Measurements from ENCODE around the gene PTPRH. TPM values are rescaled to one million over a fixed set of nuclear protein-coding genes. Genes with fewer than 3 reads are reported as not detected.
"Not testable (repeated sequence)": the region's sequence is repeated elsewhere in the genome, so short reads cannot be mapped to it uniquely, and the experiment has no call there.

PTPRH gene
- total RNA-seq, 1 donor from 2014 or later, result 1.8 TPM

DNA sequence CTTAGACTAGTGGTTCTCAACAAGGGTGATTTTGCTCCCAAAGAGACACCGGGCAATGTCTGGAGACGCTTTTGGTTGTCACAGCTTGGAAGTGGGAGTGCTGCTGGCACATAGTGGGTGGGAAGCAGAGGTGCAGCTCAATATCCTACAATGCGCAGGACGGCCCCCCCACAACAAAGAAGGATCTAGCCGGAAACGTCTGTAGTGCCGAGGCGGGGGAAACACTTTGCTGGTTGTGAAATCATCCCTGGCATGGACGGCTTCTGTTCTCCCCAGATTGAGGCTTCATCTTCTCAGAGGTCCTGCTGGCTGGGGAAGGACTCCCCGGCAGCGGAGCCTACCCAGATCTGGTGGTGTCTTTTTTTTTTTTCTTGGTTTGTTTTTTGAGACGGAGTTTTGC, 15.8 kb downstream of the PTPRH start:
- no peak for DNase-seq (ENCODE audit: extremely low read depth, low read depth, low spot score)

DNA sequence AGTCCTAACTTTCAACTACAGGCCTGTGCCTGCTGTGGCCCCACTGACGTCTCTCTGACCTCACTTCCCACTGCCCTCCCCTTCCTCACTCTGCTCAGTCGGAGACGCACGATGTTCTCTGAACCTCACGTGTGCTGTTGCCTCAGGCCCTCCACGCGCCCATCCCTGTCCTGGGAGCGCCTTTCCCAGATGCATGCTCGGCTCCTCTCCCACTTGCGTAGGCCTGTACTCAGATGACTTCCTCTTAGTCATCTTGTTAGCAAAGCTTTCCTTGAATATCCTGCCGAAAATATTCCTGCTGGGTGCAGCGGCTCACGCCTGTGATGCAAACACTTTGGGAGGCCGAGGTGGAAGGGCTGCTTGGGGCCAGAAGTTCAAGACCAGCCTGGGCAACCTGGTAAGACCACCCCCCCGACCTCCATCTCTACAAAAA, 19.9 kb downstream of the PTPRH start:
- DNase-seq (ENCODE audit: extremely low read depth, low read depth, low spot score), result peak; percentile 81

- no peak for DNase-seq (ENCODE audit: extremely low read depth, low read depth, low spot score)
Measured at GRCh38 chr19:55188625-55189024, 20.7 kb downstream of the PTPRH start.

GRCh38 chr19:55186080-55186479, 23.2 kb downstream of the PTPRH start:
- DNase-seq (ENCODE audit: extremely low read depth, low read depth, low spot score), result no peak

- no peak for DNase-seq (ENCODE audit: extremely low read depth, low read depth, low spot score)
Measured at GRCh38 chr19:55181740-55182139, 27.6 kb downstream of the PTPRH start.

- DNase-seq (ENCODE audit: extremely low read depth, low read depth, low spot score), result no peak
Measured at GRCh38 chr19:55179606-55180484, 29.5 kb downstream of the PTPRH start, which contains the start of gene SYT5. Gene SYT5, minus strand, starts transcription at chr19:55180289. Its CDS starts 1,248 bp downstream, at chr19:55179041.

DNA sequence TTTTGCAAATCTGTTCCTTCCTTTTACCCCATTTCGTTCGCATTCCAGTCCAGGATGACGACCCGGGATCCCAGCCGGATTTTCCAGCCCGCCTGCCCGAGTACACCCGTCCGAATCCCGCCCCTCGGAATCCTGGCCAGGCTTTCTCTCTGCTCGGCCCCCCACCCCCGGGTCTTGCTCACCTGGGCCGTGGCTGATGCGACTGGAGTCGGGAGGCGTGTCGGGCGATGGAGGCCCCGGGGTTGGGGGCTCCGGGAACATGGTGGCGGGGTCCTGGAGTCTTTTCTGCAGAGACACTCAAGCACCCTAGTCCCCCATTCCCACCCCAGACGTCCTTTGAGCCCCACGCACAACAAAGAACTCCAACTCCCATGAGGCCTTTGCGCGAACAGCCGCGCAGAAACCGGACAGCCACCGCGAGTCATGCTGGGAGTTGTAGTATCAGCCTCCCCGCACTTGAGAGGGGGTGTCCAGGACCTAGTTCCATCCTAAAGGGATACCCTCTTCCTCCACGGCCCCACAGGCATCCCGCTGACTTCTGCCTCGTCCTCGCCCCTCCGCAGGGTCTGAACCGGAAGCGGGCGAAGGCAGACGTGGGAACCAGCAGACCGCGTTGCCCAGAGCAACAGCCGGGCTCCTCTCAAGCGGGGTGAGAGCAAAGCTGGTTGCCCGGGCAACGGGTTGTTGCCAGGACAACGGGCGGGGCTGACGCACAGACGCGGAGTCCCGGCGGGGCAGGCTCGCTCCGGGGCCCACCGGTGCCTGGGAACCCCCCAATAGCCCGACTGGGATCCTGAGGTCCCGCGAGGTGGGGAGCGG, 30.3 kb downstream of the PTPRH start:
- DNase-seq (ENCODE audit: extremely low read depth, low read depth, low spot score), result no peak

DNA sequence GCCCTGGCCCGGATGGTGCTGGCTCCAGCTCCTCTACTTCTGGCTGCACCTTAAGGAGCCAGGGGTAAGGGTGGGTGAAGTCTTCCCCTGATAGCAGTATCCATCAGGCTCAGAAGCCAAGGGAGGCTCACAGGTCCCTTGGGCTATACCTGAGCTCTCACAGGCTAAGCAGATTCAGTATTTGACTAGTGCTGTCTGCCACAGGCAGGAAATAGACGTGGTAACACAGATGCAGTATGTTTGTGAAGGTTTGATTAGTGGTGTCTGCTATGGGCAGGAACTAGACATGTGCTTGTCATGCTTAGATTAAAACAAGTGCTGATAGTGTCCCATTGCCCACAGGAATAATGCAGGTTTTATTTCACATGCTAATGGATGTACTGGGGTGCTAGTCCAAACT, 33.2 kb downstream of the PTPRH start:
- no peak for DNase-seq (ENCODE audit: extremely low read depth, low read depth, low spot score)

GRCh38 chr19:55175117-55175867, 34.0 kb downstream of the PTPRH start:
- no peak for DNase-seq (ENCODE audit: extremely low read depth, low read depth, low spot score)

GRCh38 chr19:55174425-55175116, 34.7 kb downstream of the PTPRH start:
- no peak for DNase-seq (ENCODE audit: extremely low read depth, low read depth, low spot score)

DNA sequence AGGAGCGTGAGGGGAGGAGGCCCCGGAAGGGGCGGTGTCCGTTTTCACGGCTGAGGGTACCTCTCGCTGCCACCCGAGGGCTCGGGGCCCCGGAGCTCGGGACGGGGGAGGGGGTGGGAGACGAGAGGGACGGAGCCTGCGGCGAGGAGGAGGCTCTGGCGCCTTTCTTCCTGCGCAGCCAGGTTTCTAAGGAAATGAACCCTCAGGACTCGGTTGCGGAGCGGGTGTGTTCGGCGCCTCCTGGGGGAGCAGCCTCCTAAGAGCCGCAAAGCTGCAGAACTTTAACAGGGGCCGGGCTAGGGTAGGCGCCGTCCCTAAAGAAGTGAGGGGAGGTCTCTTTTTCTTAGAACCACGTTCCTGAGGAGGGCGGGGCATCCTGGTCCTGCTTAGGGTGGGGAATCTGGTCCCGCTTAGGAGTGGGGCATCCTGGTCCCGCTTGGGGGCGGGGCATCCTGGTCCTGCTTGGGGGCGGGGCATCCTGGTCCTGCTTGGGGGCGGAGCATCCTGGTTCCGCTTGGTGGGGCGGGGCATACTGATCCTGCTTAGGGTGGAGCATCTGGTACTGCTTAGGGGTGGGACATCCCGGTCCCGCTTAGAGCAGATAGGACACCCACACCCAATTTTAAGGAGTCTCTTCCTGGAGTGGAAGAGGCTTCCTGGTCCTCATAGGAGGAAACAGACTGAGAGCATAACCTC, 35.4 kb downstream of the PTPRH start:
- no peak for DNase-seq (ENCODE audit: extremely low read depth, low read depth, low spot score)

DNA sequence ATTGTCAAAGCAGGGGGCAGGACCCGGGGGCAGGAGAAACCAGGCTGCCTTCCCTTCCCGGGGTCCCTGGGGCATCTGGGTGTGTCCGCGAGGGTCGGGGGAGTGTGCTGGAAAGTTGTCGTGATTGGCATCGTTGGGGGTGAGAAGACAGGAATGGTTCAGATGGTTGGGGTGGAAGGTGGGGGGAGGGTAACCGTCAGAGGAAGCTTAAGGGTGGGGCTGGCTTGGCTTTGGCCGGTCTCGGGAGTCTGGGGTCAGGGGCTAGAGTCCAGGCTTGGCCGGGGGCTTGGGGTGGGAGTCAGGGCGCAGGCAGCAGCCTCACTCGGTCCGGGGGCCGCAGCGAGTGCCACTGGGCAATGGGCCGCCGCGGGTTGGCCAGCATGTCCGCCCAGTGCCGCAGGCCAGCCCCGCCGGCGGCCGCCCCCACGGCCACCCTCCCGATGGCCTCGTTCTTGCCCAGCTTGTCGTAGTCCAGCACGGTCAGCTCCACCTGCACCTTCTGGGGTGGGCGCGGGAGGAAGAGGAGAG, 36.1 kb downstream of the PTPRH start:
- DNase-seq (ENCODE audit: extremely low read depth, low read depth, low spot score), result no peak

DNA sequence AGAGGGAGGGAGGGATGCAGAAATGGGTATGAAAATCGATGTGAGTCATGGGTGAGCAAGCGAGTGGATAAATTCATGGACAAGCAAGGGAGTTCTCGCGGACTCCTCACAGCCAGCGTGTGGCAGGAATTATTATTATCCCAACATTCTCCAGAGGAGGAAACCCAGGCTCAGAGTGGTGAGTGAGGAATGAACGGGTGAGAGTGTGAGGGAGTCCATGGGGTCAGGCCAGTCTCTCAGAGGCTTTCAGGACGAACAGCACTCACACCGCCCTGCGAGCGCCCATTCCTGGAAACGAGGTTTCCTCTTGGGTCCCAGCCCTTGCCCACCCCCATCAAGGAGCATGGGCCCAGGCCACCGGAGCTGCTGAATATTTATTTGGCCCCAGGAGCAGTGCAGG, 36.6 kb downstream of the PTPRH start:
- DNase-seq (ENCODE audit: extremely low read depth, low read depth, low spot score), result no peak

DNA sequence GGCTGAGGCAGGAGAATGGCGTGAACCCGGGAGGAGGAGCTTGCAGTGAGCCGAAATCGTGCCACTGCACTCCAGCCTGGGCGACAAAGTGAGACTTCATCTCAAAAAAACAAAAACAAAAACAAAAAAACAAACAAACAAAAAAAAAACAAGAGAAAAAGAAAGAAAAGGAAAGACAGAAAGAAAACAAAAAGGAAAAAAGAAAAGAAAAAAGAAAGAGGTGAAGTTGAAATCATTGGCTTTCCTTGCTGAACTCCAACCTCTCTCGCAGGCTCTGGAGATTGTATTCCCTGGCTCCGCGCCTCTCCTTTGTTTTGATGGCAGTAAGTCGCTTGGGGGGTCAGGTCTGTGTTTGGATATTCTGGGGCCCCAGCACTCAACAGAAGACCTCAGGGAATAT, 37.0 kb downstream of the PTPRH start:
- not testable (repeated sequence) for DNase-seq (ENCODE audit: extremely low read depth, low read depth, low spot score)

DNA sequence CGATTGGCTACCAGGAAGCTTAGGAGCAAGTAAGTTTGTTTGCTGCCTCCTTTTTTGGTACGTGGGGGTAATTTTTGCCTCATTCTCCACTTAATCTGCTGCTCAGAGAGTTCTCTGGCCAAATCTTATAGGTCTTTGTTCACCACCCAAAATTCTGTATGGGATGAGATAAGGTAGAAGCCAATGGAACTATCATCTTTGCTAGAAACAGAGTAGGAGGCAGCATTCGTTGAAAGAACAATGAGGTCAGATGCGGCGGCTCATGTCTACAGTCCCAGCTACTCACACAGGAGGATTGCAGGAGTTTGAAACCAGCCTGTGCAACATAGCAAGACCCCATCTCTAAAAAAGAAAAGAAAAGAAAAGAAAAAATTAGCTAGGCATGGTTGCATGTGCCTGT, 37.9 kb downstream of the PTPRH start:
- no peak for DNase-seq (ENCODE audit: extremely low read depth, low read depth, low spot score)

GRCh38 chr19:55169136-55169535, 40.2 kb downstream of the PTPRH start:
- no peak for DNase-seq (ENCODE audit: extremely low read depth, low read depth, low spot score)

DNA sequence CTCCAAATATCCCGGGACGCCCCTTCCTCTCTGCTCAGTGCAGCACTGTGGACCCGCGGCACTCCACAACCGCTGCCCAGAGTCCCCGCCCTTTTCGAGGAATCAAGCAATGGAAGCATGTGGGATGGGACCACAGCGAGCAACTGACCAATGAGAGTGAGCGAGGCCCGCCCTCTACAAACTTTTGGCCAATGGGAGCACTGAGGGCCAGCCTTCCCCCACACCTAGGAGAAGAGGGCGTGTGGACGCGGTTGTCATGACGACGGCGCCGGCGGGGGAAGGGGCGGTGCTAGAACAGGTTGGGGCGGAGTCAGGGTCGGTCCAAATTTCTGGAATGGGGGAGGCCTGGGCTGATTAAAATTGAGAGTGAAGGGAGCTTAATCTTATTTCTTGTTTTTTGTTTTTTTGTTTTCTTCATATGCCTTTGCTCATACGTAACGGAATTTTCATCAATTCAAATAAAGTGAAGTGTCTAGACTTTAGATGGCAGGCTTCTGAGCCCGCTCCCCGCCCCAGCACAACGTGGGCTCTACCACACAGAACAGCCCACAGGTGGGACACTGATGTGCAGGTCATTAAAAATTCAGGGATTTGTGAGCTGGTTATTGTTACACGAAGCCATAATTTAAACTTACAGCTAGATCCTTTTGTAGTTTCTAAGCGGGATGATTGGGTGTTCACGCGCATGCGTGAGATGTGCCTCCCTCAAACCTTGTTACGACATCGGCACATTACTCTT, 42.6 kb downstream of the PTPRH start, which contains the start of gene DNAAF3:
Gene DNAAF3, minus strand, starts transcription at position 84 of the 739 bp plus-strand sequence. CDS start 200 bp downstream, outside the sequence.
- peak; percentile 85 for DNase-seq (ENCODE audit: extremely low read depth, low read depth, low spot score)

GRCh38 chr19:55165952-55166529, 43.3 kb downstream of the PTPRH start:
- DNase-seq (ENCODE audit: extremely low read depth, low read depth, low spot score), result no peak

Data from glomerular endothelial cell (primary cell).